HepG2 (cell line): Measurements from ENCODE around the gene BEGAIN. TPM values are rescaled to one million over a fixed set of nuclear protein-coding genes. Genes with fewer than 3 reads are reported as not detected.

ENCODE experiments used
- ATAC-seq: fragments of 200-7000 bp; cut with Tn5 transposase; 3 replicates; pipeline ENCODE4 v1.9.1; 2020; ENCODE audit warnings: mild to moderate bottlenecking, moderate library complexity
- BruUV-seq: library from RNA; stranded (reverse); fragments of 400-500 nt; replicated peaks from 2 replicates; lab custom pipeline; 2021; lab: Mats Ljungman, UMichigan
- CTCF ChIA-PET: fragments of 300-600 bp; formaldehyde crosslinking; extraction: SDS; loops from one replicate; lab custom pipeline; 2021; ENCODE audit warnings: low total read pairs, inconsistent platforms, low intra/inter-chr PET ratio; lab: Yijun Ruan, JAX
- POLR2A ChIA-PET: fragments of 350-600 bp; sonication (Branson Sonifier 250); formaldehyde crosslinking; loops from one replicate; lab custom pipeline; 2020; ENCODE audit warnings: antibody characterized with exemption, inconsistent platforms; lab: Yijun Ruan, JAX
- DNase-seq: peaks from one replicate; pipeline ENCODE4 v3.0.0-alpha.2; 2015; ENCODE audit warnings: low spot score
- FAIRE-seq: peaks from 3 replicates; lab custom pipeline; 2011; peaks lifted over from hg19 to GRCh38; lab: Jason Lieb, UNC
- H2AFZ ChIP-seq: one replicate; pipeline ENCODE4 v1.6.1; 2011; ENCODE audit warnings: low read length, inconsistent platforms
- H3K27ac ChIP-seq: fragments of 300-600 bp; 3 replicates; pipeline ENCODE4 v1.8.0; 2011; ENCODE audit warnings: mixed run types, mild to moderate bottlenecking, mixed read lengths, low read length, inconsistent platforms; ENCODE audit not compliant: insufficient read depth; ENCODE audit errors: extremely low read length
- H3K27me3 ChIP-seq, 2 experiments: fragments of 200-600 bp in 1 of 2; 2 replicates in 1 of 2; 3 replicates in 1 of 2; pipeline versions ENCODE4 v1.6.0 to v1.8.0; 2011; ENCODE audit warnings: low read length in 2 of 2, mild to moderate bottlenecking in 2 of 2, moderate library complexity in 2 of 2, inconsistent platforms in 1 of 2; ENCODE audit not compliant: insufficient read depth in 2 of 2, control insufficient read depth in 1 of 2
- H3K36me3 ChIP-seq, 2 experiments: fragments of 200-600 bp in 1 of 2; replicated peaks in 1 of 2; 2 replicates in 1 of 2; 3 replicates in 1 of 2; pipeline versions ENCODE4 v1.5.1 to v1.8.0; 2011; ENCODE audit warnings: low read length in 2 of 2, inconsistent platforms in 1 of 2; ENCODE audit not compliant: insufficient read depth in 2 of 2, control insufficient read depth in 1 of 2
- H3K4me1 ChIP-seq: 2 replicates; pipeline ENCODE4 v1.5.1; 2012; ENCODE audit warnings: low read length, inconsistent platforms; ENCODE audit not compliant: insufficient read depth
- H3K4me2 ChIP-seq: 2 replicates; pipeline ENCODE4 v1.6.0; 2011; ENCODE audit warnings: low read depth, low read length, inconsistent platforms
- H3K4me3 ChIP-seq, 3 experiments: fragments of 200-600 bp in 1 of 3; sonication (generic), shearing (Covaris generic) in 1 of 3; replicated peaks in 1 of 3; 2 replicates each; pipeline ENCODE4 v1.5.1; 2011 to 2016; ENCODE audit warnings: low read length in 3 of 3, inconsistent platforms in 2 of 3, low read depth in 2 of 3, mild to moderate bottlenecking in 2 of 3, control low read depth in 1 of 3, mixed read lengths in 1 of 3; ENCODE audit not compliant: insufficient read depth in 1 of 3
- H3K79me2 ChIP-seq: one replicate; pipeline ENCODE4 v1.6.1; 2011; ENCODE audit warnings: low read length, inconsistent platforms; ENCODE audit not compliant: insufficient read depth
- H3K9ac ChIP-seq: 2 replicates; pipeline ENCODE4 v1.6.0; 2011; ENCODE audit warnings: mild to moderate bottlenecking, low read depth, low read length, inconsistent platforms; ENCODE audit not compliant: insufficient read depth
- H3K9me3 ChIP-seq: 2 replicates; pipeline ENCODE4 v1.5.1; 2012; ENCODE audit warnings: mild to moderate bottlenecking, low read length
- H4K20me1 ChIP-seq: 2 replicates; pipeline ENCODE4 v1.6.0; 2011; ENCODE audit warnings: inconsistent platforms, mild to moderate bottlenecking, low read length, moderate library complexity; ENCODE audit not compliant: insufficient read depth
- MBNL3 ChIP-seq: fragments of 250-450 bp; sonication (Bioruptor Pico); conservative IDR thresholded peaks from 2 replicates; pipeline ENCODE4 v1.8.0; 2022; ENCODE audit warnings: mild to moderate bottlenecking, inconsistent platforms
- SETDB1 ChIP-seq: sonication (generic); formaldehyde crosslinking; IDR thresholded peaks from 2 replicates; pipeline ENCODE4 v1.5.1; 2020; ENCODE audit warnings: missing genetic modification reagents, mild to moderate bottlenecking, borderline replicate concordance
- ZFP36 ChIP-seq: fragments of 150-350 bp; IDR thresholded peaks from 2 replicates; pipeline ENCODE4 v1.6.1; 2018; ENCODE audit warnings: borderline replicate concordance, low read length, low read depth; ENCODE audit not compliant: partially characterized antibody
- ZSCAN22 ChIP-seq: sonication (generic); formaldehyde crosslinking; IDR thresholded peaks from 2 replicates; pipeline ENCODE4 v1.4.0; 2020; ENCODE audit warnings: mild to moderate bottlenecking, missing genetic modification reagents
- WGBS: methylation state at CpG from one replicate; pipeline ENCODE4 v1.1.6; 2017; ENCODE audit warnings: low lambda C conversion rate; 5-methylcytosine and 5-hydroxymethylcytosine counted together
- in situ Hi-C: cut with HindIII; loops from 2 replicates; pipeline ENCODE4 v1.10.0; 2017; ENCODE audit warnings: low pct_unique_long_range_greater_than_20kb; ENCODE audit not compliant: extremely low pct_ligation_motif_present
- intact Hi-C: fragments of 100-400 bp; cut with micrococcal nuclease; formaldehyde crosslinking; loops from one replicate; pipeline ENCODE4 v1.10.0; 2022; ENCODE audit not compliant: unreplicated experiment
- polyA plus RNA-seq, 8 experiments: library from polyadenylated mRNA; depleted of rRNA in 3 of 8; stranded (reverse) in 7 of 8; unstranded in 1 of 8; fragments of >200 nt; fragmentation: Illumina TruSeq in 4 of 8; extraction: Trizol in 4 of 8; gene quantifications; 2 replicates each; pipeline versions ENCODE4 v1.2.1 to v1.2.3, GENCODE V29; 2011 to 2016; ENCODE audit warnings: low read depth in 4 of 8, missing spikeins in 1 of 8, mixed read lengths in 1 of 8; ENCODE audit not compliant: insufficient read depth in 1 of 8
- total RNA-seq, 5 experiments: library from RNA; depleted of rRNA; stranded (reverse); fragments of >200 nt; fragmentation: Illumina TruSeq; extraction: Trizol; gene quantifications; 2 replicates each; pipeline ENCODE4 v1.2.3, GENCODE V29; 2016; ENCODE audit warnings: low read depth in 1 of 5
- TF ChIP-seq, protein P1 (sequence below): sonication (generic); formaldehyde crosslinking; IDR thresholded peaks from 2 replicates; pipeline ENCODE4 v1.4.0; 2020; ENCODE audit warnings: mild to moderate bottlenecking, missing genetic modification reagents
- TF ChIP-seq, protein P2 (sequence below): sonication (generic); formaldehyde crosslinking; IDR thresholded peaks from 2 replicates; pipeline ENCODE4 v1.8.0; 2022; ENCODE audit warnings: mild to moderate bottlenecking, missing genetic modification reagents, moderate library complexity

BEGAIN gene
- total and polyA plus RNA-seq, 2 of the 13 experiments (the other 11 are each of a cell fraction or from before 2014, with no cell fraction given) = not detected

DNA sequence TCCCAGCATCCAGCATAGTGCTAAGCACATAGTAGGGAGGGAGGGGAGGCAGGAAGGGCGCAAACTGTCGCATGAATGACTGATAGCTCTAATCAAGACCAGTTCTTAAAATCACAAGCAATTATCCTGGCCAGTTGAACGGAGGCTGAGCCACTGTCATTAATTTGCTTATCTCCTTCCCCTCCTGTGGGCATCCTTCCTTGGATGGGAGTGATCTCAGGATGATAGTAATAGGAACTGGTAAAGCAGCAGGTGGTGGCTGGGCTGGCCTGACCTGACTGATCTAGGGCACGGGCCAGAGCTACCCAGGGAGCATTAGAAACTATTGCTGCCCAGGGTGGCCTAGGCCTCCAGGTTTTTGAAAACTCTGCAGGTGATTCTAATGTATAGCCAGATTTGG is 97.0 kb downstream of the BEGAIN start:
- Histone ChIP-seq H2AFZ (no peak overlapping the region), H3K4me2 (no peak overlapping the region), H3K4me3 (no peak overlapping the region), H3K79me2 (no peaks in the 10 kb centered on the region), H3K27ac (no peak overlapping the region), H4K20me1 (no peaks in the 10 kb centered on the region; the same call in 1 of the 2 replicates), H3K4me1 (no peaks in the 10 kb centered on the region), H3K36me3 (no peaks in the 10 kb centered on the region), H3K27me3 (no peaks in the 10 kb centered on the region), H3K9ac (no peak overlapping the region), H3K9me3 (no peaks in the 10 kb centered on the region)
- DNase-seq (no peak), ATAC-seq (no peak), FAIRE-seq (no peak)
- in situ Hi-C loops = no loop called here
- ChIA-PET POLR2A (no interaction called here), CTCF (no interaction called here)
- intact Hi-C loops = no loop called here
- BruUV-seq = no TSS peak
- 92% methylated on average over 4 of the region's 4 CpGs for WGBS
- TF ChIP-seq, protein P1, sequence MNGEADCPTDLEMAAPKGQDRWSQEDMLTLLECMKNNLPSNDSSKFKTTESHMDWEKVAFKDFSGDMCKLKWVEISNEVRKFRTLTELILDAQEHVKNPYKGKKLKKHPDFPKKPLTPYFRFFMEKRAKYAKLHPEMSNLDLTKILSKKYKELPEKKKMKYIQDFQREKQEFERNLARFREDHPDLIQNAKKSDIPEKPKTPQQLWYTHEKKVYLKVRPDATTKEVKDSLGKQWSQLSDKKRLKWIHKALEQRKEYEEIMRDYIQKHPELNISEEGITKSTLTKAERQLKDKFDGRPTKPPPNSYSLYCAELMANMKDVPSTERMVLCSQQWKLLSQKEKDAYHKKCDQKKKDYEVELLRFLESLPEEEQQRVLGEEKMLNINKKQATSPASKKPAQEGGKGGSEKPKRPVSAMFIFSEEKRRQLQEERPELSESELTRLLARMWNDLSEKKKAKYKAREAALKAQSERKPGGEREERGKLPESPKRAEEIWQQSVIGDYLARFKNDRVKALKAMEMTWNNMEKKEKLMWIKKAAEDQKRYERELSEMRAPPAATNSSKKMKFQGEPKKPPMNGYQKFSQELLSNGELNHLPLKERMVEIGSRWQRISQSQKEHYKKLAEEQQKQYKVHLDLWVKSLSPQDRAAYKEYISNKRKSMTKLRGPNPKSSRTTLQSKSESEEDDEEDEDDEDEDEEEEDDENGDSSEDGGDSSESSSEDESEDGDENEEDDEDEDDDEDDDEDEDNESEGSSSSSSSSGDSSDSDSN = no peak
- TF ChIP-seq, protein P2, sequence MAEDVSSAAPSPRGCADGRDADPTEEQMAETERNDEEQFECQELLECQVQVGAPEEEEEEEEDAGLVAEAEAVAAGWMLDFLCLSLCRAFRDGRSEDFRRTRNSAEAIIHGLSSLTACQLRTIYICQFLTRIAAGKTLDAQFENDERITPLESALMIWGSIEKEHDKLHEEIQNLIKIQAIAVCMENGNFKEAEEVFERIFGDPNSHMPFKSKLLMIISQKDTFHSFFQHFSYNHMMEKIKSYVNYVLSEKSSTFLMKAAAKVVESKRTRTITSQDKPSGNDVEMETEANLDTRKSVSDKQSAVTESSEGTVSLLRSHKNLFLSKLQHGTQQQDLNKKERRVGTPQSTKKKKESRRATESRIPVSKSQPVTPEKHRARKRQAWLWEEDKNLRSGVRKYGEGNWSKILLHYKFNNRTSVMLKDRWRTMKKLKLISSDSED = no peak
- no peak for TF ChIP-seq MBNL3 (CRISPR knock-in tag)
- no peak for TF ChIP-seq ZFP36
- no peak for TF ChIP-seq SETDB1
- no peak for TF ChIP-seq ZSCAN22 (CRISPR knock-in tag)
